NOMO-1 treated with DMSO at 0.1 percent for 48 hours (cell line): Measurements from ENCODE around the gene TIMP3.
A peak's percentile ranks its signal among the peaks of the same experiment; 100 is the strongest.

Experiments used
- DNase-seq: peaks from one replicate; lab custom pipeline; 2025; ENCODE audit not compliant: unreplicated experiment; lab: John Stamatoyannopoulos, UW

The TIMP3 gene

DNA sequence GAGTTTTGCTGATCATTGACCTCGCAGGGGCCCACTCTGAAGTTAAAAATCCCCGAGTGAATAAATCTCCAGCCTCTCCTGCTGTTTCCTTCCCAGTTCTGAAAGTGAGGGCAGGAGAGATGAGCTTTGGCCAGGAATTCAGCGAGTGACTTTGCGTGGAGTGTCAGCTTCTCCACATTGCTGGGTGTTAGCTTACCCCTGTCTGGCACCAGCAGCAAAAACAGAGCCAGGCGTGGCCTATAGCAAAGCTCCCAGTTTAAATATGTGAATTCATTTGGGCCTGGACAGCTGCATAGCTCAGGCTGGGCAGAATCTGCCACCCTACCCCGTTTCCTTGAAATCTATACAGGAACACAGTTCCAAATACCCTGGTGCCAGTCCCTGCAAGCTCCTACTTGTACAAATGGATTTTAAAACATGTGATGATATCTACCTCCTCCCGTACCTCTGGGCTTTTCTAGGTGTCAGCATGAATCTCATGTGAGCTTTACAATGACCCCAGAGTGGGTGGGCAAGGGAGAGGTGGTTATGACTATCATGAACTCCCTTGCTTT, 25.6 kb downstream of the TIMP3 start:
- DNase-seq: no peak

DNA sequence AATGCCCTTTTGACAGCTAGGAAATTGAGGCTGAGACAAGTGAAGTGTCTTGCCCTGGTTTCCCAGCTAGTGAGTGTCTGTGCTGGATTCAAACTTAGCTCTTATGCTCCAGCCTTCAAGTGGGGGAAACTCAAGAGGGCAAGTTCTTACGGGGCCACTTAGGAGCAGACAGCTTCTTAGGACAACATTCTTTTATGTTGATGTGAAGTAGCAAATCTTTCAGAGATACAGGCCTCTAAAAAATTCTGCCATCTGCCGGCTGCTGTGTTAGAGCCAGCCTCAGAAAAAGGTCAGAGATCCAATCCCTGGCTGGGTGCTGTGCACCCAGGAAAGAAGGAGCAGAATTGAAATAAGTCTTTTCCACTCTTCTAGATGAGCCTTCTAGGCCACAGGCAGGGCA, 26.6 kb downstream of the TIMP3 start:
- no peak for DNase-seq

DNA sequence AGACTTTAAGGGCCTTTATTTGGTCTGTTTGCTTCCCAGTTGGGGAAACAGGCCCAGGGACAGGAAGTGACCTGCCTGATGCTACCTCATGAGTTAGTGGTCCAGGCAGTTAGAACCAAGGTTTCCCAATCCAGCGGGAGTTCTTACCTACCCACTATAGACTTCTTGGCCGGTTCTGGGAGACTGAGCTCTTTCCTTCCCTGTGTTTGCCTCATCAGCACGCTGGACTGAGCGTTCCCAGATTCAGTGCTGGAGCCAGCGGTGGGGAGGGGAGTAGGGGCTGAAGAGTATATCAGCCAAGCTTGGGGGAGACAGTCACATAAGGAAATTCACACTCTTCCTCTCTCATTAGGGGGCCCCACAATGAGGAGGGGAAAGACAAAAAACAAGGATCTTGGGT, 27.1 kb downstream of the TIMP3 start:
- no peak for DNase-seq

DNA sequence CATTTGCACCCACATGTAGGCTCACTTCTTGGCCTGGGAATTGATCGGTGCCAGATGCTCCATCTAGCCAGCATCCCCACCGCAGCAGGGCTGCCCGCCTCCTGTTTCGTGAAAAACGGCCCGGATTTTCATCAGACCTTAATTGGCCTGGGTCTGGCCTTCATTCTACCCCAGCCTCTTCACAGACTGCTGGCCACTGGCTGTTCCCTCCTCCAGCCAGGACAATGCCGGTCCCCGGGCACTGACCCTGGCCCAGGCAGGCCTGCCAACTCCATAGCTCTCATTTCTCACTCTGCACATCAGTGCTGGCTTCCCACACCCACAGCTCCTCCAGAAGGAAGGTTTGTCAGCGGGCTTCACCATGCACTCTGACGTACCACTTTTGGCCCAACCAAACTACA, 27.9 kb downstream of the TIMP3 start:
- no peak for DNase-seq

DNA sequence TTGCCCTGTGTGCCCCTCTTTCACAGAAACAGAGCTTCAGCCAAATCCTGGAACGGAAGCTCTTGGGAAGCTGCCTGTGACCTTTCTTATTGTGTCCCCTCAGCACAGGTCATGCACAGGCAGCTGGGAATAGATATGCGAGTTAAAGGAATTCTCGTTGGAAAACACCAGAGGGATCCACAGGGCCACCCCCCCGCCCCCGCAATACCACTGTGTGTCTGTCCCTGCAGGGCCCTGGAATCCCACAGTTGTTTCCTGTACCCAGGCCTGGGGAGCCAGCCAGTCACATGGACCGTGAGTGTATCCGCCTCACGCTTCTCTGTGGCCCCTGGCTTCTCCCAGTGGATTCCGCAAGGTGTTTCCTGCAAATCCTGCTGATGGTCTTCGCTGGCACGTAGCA, 29.0 kb downstream of the TIMP3 start:
- DNase-seq: no peak

DNA sequence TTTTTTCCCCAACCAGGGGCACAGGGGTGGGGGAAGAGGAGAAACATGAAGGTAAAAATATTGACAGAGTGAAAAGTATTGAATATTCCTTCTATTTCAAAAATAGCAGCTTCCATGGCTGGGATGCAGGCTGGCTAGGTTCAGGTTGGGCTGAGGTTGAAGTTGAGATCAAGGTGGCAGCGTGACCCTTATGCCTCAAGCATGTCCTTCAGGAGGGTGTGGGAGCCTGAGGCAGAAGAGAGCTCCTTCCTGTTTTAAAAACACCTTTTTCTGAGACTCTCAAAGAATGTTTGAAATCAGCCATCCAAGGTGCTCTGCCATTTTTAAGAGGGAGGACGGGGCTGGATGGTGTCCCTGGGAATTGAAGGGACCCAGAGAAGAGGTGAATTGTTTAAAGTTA, 29.5 kb downstream of the TIMP3 start:
- DNase-seq: no peak

DNA sequence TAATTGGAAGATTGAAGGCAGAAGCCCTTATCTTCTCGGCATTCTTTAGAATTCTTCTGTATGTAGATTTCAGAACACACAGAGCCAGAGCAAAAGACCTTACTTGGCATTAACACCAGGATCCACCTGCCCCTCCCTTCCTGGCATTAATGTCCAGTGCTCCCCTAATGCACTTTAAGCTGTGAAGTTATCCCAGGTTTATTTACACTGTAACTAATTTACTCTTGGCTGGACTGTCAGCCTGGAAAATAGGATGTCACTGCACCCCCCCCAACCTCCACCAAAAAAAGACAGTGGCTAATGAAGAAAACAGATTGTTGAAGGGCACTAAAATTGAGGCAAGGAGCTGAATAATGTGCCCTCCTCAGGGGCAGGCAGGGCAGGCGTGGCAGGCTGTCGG, 30.1 kb downstream of the TIMP3 start:
- DNase-seq: no peak

DNA sequence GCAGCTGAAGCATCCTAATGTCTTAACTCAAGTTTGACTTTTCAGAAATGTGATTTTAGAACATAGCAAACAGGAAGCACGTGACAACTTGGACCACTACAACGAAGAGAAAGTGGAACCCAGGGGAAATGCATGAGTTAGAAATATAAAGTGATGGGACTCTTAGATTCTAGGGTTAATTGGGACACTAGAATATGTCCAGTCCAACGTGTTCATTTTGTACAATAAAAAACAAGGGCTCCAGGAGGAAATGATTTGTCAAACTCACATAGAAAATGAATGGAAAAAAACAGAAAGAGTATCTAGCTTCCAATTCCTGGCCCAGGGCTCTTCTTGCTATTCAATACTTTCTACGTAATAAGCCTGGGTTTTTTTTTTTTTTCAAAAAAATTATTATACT, 30.7 kb downstream of the TIMP3 start:
- no peak for DNase-seq

DNA sequence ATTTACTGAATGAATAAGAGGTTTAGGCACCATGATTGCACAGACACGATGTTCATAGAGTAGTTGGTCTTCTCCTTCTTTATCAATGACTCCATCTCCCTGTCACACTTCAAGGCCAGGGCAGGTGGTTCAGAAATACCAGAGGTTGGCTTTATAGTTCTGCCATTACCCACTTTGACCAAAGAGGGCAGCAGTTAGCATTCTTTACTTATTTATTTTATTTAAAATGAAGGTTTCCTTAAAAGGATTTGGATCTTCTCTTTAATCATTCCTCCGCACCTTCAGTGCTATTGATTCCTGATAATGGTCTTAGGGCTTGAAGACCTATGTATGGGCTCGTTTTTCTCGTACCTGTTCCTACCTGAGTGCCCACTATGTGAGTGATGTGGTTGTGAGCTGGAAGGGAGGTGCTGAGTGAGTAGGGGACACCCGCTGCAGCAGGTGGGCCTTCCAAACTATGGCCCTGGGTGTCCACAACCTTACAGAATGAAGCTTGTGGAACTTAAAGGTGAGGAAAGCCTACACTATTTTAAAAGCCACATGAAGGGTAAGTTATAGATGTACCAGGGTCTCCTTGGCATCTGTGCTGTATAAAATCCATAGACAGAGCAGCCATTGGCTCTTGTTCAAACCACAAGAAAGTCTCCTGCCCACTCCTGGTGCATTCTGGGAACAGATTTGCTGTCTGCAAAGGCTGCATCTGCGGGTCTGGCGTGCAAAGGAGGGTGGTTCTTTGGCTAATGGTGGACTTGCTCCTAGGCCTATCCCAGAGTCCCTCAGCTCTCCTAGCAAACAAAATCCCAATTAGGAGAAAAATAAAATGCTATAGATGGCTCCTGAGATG, 35.0 kb downstream of the TIMP3 start:
- DNase-seq: peak; percentile 23

DNA sequence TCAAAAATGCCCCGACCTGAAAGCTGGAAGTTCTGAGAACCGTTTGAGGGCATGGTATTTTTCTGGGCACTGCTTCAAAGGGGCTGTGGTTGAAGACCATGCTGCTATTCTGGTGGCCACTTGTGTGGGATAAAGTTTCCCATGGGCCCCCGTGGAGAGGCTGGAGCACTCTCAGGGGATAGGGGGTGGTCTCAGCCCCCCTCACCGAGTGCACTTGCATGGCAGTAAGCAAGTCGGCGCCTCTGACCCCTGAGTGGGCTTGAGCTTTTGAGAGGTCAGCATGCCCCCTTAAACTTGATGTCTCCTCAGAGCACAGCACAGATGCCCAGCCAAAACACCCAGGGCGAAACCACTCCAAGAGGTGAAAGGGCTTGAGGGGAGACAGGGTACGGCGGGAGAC, 35.6 kb downstream of the TIMP3 start:
- DNase-seq: no peak

DNA sequence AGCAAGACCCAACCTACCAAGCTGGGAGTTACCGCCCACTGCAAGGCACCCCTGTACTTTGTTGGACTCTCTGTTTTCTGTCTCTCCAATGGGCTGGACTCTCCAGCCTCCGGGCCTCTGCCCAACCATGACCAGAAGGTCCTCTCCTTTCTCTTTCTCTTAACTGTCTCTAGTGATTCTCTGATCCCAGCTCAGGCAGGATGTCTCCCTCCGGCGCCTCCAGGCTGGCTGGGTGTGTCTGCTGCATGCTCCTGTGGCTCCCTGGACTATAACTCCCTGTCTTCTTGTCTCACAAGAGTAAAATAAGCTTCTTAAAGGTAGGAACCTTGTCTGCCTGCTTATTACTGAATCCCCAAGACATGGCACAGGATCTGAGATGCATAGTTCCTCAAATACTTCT, 36.3 kb downstream of the TIMP3 start:
- DNase-seq: no peak

DNA sequence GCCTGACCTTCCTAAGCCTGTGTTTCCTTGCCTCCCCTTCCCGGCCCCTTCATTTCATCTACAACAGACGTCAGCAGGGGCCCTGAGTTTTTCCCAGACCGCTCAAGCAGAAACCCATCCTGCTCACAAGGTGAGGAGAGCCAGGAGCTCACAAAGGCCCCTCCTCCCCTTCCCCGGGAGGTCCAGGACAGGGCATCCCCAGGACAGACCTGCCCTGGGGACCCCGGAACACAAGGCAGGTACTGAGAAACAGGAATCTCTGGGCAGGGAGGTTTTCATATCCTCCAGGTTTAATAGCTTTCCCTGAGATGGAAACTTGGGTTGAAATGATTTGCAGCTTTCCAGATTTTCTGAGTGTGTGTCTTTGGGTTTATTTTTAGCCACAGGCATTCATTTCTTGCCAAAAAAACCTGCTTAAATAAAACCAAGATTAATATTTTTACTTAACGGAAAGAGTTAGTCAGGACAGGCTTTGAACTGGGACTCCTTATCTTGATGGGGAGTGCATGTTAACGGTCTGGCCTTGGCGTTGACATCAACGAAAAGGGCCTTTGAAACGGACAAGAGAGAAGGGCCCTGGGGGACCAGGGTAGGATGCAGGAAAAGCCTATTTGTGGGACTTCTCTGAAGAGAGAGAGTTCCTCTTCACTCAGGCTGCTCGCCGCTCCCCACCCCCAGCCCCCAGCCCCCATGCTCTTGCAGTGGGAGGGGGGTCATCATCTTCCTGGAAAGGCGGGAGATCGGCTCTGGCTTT, 38.5 kb downstream of the TIMP3 start:
- no peak for DNase-seq

DNA sequence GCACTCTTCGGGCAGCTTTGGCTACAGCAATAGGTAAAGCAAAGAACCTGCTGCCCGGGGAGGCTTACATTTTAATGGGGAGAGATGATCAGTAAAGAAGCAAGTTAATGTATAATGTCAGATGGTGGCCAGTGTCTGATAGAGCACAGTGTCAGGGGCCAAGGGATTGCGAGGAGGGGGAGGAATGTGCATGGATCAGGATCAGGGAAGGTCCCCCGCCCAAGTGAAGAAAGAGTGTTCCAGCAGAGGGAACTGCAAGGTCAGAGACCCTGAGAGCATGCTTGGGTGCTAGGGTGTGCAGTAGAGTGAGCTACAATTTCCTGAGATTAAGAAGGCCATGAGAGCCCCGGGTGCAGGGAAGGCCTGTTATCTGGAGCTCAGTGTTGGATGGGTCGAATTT, 39.7 kb downstream of the TIMP3 start:
- DNase-seq: no peak

DNA sequence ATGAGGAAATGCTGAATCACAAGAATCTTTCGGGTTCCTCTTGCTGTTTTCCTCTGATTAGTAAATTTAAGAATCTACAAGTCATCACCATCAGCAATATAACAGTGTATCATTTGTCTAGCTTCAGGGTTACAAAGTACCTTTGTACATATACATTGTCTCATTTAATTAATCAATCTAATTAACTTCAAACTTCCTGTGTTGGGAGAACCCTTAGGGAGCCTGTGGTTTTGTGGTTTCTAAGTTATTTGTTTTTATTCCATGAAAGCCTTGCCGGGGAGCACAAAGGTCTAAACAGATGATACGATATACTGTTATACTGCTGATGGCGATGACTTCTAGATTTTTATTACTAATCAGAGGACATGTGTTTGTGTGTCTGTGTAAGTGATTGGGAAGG, 41.0 kb downstream of the TIMP3 start:
- no peak for DNase-seq

DNA sequence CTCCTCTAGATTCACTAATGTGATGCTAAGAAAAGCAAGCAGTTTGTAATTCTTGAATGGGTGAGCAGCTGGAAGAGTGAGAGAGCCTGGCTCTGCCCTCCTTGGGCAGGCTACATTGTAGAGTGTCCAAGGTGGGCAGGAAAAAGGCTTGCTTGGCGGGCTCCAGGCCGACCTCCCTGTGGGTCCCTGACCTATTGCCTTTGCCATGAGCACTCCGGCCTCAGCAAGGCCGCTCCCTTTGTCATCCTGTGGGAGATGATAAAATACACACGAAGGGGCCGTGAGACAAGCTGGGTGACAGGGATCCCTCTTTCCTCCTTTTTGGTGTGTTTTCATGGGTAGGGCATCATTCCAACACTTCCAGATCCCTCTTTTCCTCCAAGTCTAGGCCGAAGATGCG, 41.8 kb downstream of the TIMP3 start:
- DNase-seq: no peak

DNA sequence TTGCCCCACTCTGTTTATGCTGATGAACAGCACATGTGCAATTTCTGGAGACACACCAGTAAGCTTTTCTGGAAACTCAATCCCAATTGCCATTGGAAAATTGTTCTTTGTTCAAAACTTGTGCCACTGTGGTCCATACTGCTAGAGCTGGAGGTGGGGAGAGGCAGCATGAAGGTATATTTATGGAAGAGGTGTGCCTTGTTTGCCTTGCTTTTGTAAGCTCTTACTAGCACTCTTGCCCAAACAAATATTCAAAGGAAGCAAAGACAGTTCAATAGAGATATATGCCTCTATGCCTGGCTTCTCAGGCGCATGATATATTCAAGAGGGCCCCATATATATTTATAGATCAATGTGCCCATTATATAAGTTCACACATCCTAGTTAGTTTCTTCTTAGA, 42.7 kb downstream of the TIMP3 start:
- no peak for DNase-seq

DNA sequence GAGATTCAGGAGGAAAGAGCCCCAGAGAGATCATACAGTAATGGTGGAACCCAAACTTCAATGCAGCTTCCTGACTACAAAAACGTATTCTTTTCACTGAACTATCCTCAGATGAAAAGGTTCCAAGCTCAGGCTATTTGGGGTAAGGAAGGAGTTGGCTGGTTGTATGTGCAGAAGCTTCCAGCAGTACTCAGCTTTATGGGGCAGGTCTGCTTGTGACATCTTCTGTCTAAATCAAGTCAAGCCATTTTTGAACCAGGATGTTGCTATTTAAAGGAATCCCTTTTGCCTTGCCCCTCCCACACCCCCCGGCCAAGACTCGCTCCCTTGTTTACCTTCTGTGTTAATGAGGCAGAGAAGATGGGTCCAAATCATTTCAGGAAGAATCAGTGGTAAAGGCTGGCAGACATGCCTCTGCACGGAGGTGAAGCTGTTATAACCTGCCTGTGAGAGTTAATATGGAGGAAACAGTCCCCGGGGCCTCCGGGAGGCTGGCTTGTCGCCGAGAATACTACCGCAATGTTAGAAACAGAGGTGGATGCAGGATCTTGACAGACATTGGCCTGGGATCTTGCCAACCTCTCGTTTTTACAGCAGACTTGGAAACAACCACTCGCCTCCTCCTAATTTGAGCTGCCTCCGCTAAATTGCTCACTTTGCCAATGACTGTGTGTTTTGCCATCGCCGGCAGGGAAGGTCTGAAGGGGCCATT, 45.4 kb downstream of the TIMP3 start:
- no peak for DNase-seq

DNA sequence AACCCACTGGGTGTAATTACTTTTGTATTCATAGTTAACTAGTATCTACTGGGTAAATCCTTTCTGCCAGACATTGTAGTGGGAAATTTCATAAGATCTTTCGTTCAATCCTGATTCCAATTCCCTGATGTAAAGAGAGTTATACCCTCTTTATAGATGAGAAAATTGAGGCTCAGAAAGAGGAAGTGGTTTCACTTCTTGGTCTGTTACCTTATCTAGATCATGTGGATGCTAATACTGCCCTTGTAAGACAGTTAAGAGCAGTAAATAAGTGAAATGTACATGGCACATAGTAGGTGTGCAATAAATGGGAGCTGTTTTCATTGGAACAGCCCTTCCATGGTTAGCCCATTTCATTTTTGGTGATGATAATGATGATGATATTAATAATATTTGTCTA, 46.7 kb downstream of the TIMP3 start:
- DNase-seq: no peak

DNA sequence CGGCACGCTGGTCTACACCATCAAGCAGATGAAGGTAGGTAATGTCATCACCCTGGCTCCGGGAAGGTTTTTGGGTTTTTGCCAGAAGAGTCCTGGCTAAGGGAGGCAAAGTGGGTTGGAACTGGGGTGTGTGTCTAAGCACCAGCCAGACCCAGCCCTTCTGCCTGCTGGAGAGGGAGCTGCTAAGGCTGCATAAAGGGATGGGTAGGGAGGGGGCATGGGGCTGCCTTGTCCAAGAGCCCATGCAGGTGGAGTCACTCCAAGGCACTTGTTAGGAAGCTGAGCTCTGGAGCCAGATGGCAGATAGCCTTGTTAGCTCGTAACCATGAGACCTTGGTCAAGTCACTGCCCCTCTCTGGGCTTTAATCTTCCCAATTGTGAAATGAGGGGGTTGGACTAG, 48.0 kb downstream of the TIMP3 start:
- DNase-seq: no peak

DNA sequence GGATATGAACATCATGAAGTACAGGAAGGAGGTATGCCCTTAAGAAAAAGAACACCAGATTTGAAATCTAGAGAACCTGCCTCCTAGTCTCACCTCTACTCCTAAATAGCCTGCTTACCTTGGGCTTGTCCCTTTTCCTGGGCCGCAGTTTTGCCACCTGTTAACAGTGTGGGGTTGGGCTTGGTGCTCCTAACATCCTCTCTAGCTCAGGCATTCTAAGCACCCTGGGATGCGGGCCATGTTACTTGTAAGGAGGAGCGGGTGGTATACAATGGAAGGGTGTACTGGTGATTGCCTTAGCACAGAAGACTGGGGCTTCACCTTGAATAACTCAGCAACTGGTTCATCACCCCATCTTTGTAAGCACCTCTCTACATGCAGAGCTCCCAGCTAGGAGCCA, 48.7 kb downstream of the TIMP3 start:
- no peak for DNase-seq

DNA sequence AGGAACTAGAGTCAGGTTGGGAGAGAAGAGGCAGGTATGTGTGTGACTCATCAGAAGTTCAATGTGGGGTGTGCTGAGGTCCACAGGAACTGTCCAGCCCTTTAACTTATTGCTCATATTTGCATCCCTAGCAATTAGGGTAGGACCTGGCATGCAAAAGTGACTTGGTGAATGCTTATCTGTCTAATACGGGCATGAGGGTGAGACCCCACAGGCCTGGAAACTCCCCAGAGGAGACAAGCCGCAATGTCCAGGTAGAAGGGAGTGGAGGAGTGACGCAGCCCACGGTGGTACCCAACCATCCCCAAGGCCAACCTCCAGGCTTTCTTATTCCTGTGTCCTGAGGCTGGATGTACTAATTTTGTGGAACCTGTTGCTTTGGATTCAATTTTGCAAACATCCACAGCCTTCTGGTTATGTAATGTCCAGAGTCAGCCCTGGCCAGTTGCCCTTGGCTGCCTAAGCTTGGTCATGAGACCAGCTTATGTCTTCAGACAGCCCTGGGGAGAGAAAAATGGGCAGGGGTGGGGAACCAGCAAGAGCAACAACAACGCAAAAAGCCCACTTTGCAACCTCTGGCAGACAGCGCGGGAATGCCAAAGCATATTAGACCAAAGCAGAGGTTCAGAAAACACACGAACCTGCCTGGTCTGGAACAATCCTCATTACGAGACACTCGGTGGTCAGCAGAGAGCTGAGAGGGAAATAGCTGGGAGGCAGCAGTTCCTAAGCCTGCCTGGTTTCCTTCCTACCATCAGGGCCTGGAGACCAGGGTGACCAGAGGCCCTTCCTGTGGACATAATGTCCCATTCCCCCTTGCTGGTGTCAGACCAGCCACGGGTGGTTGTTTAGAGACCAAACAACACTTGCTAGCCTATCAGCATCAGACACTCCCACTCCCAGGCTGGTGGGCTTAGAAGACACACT, 49.3 kb downstream of the TIMP3 start:
- no peak for DNase-seq
